Cardiac fibroblast (primary cell): ENCODE data around the gene BPIFB2.

Experiments
- DNase-seq, 2 donors: peaks; one replicate each; pipeline versions ENCODE4 v3.0.0 to v3.0.0-alpha.2; 2010; ENCODE audit warnings: low read depth in 2 of 2
- H3K4me3 ChIP-seq, 2 donors: replicated peaks in 1 of 2; 1 replicate in 1 of 2; 2 replicates in 1 of 2; pipeline ENCODE4 v1.5.1; 2011; ENCODE audit warnings: low read depth in 2 of 2, low read length in 2 of 2, mild to moderate bottlenecking in 2 of 2, moderate library complexity in 1 of 2
- TF ChIP-seq, protein P1 (sequence below): IDR thresholded peaks from one replicate; pipeline ENCODE4 v1.5.1; 2011; ENCODE audit warnings: low read depth, mild to moderate bottlenecking, low read length, inconsistent platforms

Gene BPIFB2

GRCh38 chr20:33016581-33017109 lies 9.1 kb downstream of the BPIFB2 start:
- no peak for DNase-seq
- TF ChIP-seq, protein P1, sequence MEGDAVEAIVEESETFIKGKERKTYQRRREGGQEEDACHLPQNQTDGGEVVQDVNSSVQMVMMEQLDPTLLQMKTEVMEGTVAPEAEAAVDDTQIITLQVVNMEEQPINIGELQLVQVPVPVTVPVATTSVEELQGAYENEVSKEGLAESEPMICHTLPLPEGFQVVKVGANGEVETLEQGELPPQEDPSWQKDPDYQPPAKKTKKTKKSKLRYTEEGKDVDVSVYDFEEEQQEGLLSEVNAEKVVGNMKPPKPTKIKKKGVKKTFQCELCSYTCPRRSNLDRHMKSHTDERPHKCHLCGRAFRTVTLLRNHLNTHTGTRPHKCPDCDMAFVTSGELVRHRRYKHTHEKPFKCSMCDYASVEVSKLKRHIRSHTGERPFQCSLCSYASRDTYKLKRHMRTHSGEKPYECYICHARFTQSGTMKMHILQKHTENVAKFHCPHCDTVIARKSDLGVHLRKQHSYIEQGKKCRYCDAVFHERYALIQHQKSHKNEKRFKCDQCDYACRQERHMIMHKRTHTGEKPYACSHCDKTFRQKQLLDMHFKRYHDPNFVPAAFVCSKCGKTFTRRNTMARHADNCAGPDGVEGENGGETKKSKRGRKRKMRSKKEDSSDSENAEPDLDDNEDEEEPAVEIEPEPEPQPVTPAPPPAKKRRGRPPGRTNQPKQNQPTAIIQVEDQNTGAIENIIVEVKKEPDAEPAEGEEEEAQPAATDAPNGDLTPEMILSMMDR, result no peak
- no peak overlapping the region for H3K4me3 ChIP-seq

DNA sequence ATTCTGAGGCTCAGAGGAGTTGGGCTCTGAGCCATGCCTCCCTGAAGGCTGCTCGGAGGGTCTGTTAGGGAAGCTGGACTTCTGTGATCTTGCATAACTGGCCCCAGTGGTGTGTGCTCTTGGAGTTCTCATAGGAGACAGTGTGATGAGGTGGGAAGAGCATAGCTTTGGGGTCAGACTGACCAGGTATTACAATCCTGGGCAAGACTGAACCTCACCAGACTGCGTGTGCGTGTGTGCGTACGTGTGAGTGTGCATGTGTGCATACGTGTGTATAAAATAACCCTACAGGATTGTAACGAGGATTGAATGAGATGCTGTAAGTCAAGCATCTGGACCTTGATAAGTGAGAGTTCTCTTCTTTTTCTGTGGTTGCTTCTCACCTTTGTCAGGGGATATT lies 10.0 kb downstream of the BPIFB2 start:
- TF ChIP-seq, protein P1, result no peak
- DNase-seq, result no peak
- H3K4me3 ChIP-seq, result no peak overlapping the region

DNA sequence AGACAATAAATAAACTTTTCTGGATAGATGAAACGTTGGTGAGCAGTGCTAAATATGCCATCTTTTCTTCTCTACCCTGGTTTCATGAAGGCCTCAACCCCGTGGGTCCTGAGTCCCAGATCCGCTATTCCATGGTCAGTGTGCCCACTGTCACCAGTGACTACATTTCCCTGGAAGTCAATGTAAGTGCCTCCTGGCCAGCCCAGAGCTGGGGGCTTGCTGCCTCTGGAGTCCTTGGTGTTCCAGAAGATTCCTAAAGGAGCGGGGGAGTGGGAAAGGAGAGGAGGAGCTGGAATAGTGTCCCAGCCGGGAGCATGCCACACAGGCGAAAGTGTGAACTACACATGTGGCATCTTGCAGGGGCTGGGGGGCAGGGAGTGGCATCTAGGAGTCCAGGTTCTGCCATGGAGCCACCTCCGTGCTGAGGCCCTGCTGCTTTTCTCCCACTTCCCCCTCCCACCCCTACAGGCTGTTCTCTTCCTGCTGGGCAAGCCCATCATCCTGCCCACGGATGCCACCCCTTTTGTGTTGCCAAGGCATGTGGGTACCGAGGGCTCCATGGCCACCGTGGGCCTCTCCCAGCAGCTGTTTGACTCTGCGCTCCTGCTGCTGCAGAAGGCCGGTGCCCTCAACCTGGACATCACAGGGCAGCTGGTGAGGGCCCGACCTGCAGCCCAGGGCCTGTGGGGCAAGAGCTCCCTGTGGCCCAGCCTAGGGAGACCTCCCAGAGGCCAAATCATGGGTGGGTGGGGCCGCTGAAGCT lies 10.8 kb downstream of the BPIFB2 start:
- H3K4me3 ChIP-seq, result no peak overlapping the region
- DNase-seq, result no peak
- TF ChIP-seq, protein P1, result no peak

- no peak for DNase-seq
- no peak overlapping the region for H3K4me3 ChIP-seq
- TF ChIP-seq, protein P1, result no peak
These were observed 12.2 kb downstream of the BPIFB2 start for GRCh38 chr20:33019465-33020277.

GRCh38 chr20:33020278-33021161 lies 13.0 kb downstream of the BPIFB2 start:
- DNase-seq, result no peak
- H3K4me3 ChIP-seq, result no peak overlapping the region
- TF ChIP-seq, protein P1, result no peak

DNA sequence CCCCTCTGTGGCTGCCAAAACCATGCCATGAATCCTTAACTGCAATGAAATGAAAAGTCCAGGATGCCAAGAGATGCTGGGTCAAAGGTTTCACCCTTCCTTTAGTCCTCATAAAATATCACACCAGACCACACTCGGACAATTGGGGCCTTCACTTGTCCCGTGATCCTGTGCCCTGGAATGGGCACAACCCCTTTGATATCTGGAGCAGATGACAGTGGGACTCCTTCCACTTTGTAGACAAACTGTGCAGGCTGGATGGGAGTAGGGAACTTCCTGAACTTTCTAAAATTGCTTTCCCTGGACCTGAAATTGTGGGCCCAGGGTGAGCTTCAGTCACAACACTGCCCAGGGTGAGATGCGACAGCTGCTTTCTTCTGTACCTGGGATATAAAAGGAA lies 14.4 kb downstream of the BPIFB2 start:
- no peak for DNase-seq
- H3K4me3 ChIP-seq, result no peak overlapping the region
- TF ChIP-seq, protein P1, result no peak
